ENCODE data around the gene GJB5.

GJB5 gene

DNA sequence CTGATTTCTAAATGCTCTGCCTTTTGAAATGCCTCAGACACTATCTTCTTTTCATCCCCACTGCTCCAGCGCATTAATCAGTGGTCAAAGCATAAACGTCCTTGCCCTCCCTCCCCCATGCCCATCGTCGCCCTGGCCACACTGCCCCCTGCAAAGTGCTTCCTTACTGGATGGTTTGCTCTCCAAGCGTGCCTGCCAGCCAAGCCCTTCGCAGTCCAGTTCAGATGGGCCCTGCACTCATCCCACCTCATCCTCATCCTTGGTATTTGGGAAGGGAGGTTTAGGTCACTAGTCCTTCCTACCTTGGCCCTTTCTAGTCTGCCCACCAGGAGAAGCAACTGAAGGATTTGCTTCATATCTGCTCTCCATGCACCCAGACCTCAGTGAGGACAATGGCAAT lies 41.1 kb downstream of the GJB5 start:
- DNase-seq (ENCODE audit: low spot score) = no peak

DNA sequence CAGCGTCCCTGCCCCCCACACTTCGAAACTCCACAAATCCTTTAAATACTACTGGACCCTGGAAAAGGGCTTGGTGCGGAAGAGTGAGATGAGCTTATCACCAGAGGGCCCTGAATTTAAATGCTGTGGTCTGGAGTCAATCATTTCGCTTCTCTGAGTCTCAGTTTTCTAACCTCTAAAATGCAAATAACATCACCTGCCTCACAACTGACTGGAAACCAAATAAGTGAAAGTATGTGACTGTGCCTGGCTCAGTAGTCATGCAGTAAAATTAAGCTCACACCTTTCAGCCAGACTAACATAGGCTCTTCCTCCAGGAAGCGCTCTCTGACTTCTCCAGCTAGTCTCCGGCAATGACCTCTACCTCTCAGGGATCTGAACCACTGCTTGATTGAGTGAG lies 42.1 kb downstream of the GJB5 start:
- DNase-seq (ENCODE audit: low spot score) = no peak

DNA sequence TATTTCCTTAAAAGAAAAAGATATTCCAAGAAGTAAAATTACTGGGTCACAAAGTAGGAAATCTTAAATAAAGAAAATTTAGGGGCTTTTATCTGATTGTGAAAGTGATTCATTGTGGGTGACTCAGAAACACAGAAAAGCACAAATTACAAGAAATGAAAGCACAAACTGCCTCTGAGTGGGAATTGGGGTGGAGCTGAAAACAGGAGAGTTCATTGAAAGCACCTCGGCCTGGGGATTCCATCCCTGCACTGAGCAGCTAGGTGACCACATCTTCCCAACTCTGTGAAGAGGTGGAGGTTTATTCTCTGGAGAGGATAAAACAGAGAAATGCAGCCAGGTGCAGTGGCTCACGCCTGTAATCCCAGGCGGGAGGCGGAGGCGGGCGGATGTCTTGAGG lies 45.4 kb downstream of the GJB5 start:
- no peak for DNase-seq (ENCODE audit: low spot score)

DNA sequence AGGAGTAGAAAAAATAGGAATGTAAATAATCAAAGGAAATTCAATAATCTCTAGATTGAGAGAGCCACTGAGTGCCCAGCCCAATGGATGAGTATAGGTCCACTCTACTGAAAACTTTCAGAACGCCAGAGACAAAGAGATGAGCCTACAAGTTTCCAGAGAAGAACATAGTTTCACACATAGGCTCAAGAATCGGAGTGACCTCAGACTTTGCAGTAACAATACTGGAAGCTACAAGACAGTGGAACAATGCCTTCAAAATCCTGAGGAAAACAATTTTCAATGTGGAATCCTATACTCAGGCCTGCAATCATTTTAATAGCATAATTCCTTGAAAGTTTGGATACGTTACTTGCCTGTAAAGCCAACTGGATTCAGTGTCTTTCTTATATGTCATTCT lies 48.9 kb downstream of the GJB5 start:
- DNase-seq (ENCODE audit: low spot score) = no peak

DNA sequence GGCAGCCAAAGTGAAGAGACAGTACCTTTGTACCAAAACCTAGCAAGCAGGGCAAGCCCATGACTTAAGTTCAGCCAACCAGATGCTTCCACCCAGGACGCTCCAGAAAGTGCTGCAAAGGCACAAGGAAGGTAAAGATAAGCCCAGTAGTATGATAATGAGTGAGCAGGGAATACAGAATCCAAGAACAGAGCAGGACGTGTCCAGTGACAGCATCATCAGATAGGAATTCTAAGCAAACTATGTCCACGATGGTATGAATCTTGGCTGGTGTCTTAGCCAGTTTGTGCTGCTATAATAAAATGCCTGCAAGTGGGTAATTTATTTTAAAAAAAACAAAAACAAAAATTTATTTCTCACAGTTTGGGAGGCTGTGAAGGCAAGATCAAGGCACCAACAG lies 51.5 kb downstream of the GJB5 start:
- DNase-seq (ENCODE audit: low spot score) = no peak

Data from CD4-positive, alpha-beta T cell treated with Interleukin-15 for 4 hours (primary cell).